Upper lobe of left lung (tissue), 4 donors: Measurements from ENCODE around the gene LRRC26.

ENCODE experiments used
- POLR2A ChIP-seq, 4 donors: fragments of 450-650 bp; IDR thresholded peaks; one replicate each; pipeline ENCODE4 v1.5.1; 2016 to 2017; ENCODE audit warnings: antibody characterized with exemption in 4 of 4, mild to moderate bottlenecking in 2 of 4
- TF ChIP-seq, protein P1 (sequence below), 6 experiments: fragments of 450-650 bp in 4 of 6; fragments of 200-600 bp in 2 of 6; sonication (generic) in 2 of 6; IDR thresholded peaks; one replicate each; pipeline ENCODE4 v1.5.1; 2016 to 2019; ENCODE audit warnings: antibody characterized with exemption in 6 of 6

DNA sequence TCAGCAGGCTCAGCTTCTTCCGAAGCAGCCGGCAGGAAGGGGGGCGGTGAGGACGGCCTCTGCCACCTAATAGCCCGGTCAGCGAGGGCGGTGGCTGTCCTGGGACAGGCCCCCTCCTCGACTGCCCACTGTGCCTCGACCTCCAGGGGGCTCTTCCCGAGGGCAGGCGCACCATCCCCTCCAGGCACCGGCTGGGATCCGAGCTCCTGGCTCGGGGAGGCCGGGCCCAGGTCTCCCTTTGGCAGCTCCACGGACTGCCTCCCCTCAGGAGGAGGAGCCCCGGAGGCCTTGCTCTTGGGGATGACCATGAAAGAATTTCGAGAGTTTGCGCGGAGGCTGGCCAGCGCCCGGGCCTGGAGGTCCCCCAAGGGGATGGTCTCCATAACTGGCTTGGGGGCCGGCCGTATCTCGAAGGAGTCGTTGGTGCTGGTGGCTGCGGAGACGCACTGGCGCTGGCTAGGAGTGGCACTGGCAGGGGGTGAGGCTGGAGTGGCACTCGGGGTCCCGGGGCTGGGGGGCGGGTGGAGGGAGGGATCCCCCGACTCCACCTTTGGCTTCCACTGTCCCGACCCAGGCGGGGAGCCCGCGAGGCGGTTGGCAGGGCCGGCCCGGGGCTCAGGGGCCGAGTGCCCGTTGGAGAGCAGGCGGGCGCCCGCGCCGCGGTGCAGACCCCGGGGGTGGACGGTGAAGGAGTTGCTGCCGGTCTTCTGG, 29.7 kb upstream of the LRRC26 start:
- TF ChIP-seq POLR2A (IDR thresholded peaks at IDR 0.05) = no peak
- TF ChIP-seq, protein P1, sequence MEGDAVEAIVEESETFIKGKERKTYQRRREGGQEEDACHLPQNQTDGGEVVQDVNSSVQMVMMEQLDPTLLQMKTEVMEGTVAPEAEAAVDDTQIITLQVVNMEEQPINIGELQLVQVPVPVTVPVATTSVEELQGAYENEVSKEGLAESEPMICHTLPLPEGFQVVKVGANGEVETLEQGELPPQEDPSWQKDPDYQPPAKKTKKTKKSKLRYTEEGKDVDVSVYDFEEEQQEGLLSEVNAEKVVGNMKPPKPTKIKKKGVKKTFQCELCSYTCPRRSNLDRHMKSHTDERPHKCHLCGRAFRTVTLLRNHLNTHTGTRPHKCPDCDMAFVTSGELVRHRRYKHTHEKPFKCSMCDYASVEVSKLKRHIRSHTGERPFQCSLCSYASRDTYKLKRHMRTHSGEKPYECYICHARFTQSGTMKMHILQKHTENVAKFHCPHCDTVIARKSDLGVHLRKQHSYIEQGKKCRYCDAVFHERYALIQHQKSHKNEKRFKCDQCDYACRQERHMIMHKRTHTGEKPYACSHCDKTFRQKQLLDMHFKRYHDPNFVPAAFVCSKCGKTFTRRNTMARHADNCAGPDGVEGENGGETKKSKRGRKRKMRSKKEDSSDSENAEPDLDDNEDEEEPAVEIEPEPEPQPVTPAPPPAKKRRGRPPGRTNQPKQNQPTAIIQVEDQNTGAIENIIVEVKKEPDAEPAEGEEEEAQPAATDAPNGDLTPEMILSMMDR (IDR thresholded peaks at IDR 0.05) = no peak
